ENCODE measurements around the gene AGBL1.
"Not testable (repeated sequence)": the region's sequence is repeated elsewhere in the genome, so short reads cannot be mapped to it uniquely, and the experiment has no call there.

AGBL1 gene

DNA sequence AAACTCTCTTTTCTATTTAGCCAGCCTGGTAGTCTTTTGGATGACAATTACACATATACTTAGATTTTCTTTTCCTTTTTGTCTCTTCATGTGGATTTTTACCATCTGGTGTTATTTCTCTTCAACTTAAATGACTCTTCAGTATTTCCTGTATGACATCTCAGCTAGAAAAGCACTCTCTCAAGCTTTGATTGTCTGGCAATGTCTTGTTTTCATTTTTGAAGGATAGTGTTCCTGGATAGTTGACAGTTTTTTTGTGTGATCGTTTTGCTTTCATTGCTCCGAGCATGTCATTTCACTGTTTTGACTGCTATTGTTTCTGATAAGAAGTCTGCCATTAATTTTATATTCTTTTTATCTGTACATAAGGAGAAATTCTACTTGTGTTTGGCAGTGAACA is 766.4 kb downstream of the AGBL1 start:
- no peak for DNase-seq

- no peak for DNase-seq
Observed at GRCh38 chr15:86849136-86849535, 769.5 kb downstream of the AGBL1 start.

DNA sequence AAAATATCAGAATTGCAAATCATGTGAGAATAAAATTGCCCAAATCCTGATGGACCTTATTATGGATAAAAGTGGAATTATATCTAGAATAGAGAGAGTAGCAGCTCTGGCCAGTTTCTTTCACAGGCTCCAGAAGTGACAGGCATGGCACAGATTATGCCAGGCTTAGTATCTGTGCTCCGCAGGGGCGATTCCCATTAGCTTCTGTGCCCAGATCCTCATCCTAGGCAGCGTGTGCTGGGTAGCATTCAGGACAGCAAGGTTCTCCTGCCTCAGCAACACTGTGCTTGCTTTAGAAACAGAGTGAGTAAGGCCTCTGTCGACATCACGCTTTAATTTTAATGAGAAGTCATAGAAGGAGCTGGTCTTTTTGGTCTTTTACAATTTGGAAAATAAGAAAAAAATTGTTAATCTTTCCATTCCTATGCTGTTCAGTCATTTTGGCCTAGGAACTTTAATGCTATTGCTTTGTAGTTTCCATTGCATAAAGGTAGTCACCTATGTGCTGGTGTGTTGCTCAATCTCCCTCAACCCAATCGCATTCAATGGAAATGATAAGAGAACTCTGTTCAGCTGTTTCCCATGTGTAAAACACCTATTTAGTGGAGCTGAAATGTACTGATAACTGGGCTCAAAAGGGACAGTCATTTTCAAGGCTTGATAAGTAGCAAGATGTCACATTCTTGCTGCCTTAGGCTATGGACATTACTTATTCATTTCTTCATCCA is 770.1 kb downstream of the AGBL1 start:
- no peak for DNase-seq

DNA sequence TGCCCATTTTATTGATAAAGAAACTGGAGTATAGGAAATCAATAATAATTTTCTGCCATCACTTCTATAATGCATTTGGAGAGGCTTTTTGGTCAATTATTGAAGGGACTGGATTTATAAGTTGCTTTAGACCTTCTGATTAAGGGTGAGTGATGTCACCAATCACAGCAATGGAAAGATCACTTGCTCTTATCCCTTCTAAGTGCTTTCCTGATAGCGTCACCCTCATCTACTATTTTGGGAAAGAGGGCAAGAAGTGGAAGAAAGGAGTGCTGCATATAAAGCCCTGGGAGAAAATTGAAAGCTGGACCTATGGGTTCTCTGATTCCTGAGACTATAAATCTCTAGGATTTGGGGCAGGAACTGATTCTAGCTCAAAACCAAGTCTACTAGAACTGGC is 771.3 kb downstream of the AGBL1 start:
- no peak for DNase-seq

- no peak for DNase-seq
Observed at GRCh38 chr15:86852741-86853140, 773.1 kb downstream of the AGBL1 start.

GRCh38 chr15:86854176-86854575 is 774.5 kb downstream of the AGBL1 start:
- no peak for DNase-seq

DNA sequence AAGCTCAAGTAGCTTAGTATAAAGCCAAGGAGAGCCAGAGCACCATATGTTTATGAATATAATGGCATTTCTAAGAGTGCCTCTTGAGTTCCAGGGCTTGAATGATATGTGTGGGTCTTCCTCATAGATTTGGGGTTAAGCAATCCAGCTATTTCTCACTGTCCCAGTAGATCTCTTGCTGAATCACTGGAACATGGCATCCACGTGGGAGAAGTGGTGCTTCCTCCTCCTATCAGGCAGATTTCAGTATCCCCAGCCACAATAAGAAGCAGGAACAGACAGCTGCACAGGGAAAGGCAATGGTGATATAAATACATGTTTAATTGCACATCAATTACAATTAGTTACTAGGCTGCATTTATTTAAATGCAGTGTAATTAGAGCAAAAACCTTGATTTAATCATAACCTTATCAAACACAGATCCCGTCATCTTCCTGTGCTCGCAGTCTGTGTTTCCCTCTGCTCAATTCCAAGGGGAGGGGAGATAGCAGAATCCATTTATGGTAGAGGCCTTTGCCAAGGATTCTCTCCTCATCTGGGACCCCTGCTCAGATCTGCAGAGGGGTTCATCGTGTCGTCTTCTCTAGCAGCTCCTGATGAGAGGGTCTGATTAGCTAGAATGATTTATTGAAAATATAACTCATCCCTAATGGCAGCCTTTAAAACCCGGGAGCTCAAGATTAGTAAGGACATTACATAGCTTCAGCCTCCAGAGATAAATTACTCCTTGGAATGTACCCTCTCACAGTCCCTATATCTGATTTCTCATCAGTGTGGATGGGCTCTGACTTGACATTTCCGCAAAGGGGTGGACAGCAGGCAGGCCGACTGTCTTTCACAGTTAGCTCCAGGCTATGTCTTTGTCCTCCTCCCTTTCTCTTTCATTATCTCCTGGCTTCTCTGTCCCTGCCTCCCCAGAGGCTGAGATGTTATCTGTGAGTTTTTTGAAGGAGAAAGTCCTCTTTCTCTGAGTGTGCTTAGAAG is 775.9 kb downstream of the AGBL1 start:
- no peak for DNase-seq

DNA sequence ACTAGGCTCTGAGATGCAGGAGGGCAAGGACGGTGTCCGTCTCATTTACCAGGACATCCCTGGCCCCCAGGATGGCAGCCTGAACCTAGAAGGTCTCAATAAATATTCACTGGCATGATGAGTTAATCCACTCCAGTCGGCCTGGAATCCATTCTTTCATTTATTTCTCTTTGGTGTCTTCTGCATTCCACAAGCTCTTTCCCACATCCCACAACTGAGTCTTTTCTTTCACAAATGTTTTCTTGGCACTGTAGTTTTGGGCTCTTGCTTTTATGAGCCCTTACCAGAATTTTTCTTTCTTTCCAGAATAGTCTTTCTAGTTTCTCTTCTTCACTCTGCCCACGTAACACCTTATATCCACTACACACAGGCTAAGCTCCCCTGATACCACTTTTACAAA is 778.0 kb downstream of the AGBL1 start:
- DNase-seq = no peak

GRCh38 chr15:86863226-86863915 is 783.7 kb downstream of the AGBL1 start:
- no peak for DNase-seq

DNA sequence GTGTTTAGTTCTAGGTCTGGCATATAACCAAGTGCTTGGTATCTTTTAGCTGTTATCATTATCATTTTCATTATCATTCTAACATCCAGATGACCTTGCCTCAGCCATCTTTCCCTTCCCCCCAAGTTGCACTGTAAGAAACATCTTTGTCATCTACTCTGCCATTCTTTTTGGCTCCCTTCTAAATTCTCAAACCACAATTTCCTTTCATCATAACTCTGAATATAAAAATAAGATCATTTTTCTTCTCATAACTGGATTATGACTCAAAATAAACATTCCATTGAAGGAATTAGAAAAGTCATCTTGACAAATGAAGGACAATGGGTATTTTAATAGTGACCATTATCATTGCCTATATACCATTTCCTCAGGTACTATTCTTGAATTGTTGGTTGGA is 786.2 kb downstream of the AGBL1 start:
- DNase-seq = no peak

DNA sequence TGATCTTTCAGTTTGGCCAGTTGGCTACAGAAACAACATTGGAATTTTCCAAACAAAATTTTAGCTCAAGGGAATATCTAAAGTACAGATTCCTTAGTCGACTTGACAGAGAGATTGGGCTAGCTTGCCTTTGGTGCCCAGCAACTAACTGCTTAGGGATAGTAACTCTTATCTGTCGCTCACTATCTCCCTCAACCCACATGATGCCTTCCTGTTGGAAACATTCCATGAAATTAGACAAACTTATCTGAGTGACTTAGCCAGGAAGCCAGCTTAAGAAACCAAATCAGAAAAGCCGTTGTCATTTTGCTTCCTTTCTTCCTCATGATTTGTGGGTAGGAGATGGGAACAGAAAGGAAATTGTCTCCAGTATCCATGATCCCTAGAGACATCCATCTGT is 791.2 kb downstream of the AGBL1 start:
- DNase-seq = no peak

DNA sequence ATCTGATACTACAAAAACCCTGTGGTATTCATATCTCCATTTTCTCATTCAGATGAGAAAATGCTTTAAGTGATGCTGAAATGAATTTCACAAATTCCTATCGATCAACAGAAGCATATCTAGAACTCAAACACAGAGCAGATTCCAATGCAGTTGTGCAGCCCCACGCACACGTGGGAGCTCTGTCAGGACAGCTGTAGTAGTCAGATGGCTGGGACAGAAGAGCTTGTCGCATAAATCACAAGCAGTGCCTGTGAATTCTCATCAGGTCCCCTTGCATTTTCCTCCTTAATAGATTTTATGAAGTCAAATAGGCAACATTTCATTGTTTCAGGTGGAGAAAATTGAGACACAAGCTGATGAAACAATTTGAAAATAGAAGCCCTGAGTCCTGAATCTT is 792.3 kb downstream of the AGBL1 start:
- no peak for DNase-seq

GRCh38 chr15:86872782-86873181 is 793.1 kb downstream of the AGBL1 start:
- no peak for DNase-seq

- no peak for DNase-seq
Observed at GRCh38 chr15:86875067-86875466, 795.4 kb downstream of the AGBL1 start.

- DNase-seq = no peak
Observed at GRCh38 chr15:86876387-86876944, 796.8 kb downstream of the AGBL1 start.

GRCh38 chr15:86877171-86877631 is 797.5 kb downstream of the AGBL1 start:
- DNase-seq = no peak

GRCh38 chr15:86878844-86879243 is 799.2 kb downstream of the AGBL1 start:
- not testable (repeated sequence) for DNase-seq

GRCh38 chr15:86879250-86880229 is 799.9 kb downstream of the AGBL1 start:
- no peak for DNase-seq

DNA sequence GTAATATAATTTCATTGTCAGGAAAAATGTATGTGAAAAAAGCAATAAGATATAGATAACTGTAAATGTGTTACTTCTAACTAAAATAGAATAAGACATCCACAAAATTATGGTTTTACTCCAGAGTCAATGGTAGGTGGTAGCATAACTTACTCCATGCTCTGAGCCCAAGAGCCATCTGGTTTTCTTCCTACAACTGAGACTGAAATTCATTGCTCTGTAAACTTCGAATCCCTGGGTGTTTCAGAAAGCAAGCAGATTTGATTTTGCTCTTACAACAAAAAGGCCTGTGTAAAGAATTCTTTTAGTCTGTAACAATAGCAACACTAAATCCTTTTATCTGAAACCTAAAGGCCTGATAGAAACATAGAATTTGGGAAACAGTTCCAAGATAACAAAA is 805.9 kb downstream of the AGBL1 start:
- DNase-seq = no peak

DNA sequence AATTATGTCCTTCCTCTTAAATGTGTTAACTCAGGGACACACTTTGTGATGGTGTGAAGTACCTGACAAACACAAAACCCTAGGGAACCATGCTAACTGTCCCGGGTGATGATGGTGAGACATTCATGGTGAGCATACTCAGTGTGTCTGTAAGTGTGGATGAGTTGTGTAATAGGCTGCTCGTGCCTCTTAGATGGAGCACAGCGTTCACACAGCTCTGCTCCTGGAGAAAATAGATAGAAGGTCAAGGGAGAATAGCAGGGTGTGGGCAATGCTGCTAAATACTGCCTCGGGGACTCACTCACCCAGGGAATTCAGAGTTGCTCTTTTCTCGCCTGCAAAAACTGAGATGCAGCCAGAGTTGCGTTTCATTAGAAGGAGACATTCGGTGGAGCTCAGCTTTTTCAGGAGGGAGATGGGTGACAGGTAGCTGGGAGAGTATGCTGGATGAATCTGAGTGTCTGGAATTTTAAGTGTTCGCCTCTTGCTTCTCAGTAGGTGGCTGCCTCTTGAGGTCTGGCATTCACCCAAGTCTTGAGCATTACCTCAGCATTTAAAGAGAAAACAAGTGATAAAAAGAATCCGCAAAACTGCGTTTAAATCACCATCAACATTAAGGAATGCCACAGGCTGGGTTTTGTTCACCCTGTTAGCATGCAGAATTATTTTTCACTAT is 813.2 kb downstream of the AGBL1 start:
- DNase-seq = no peak

DNA sequence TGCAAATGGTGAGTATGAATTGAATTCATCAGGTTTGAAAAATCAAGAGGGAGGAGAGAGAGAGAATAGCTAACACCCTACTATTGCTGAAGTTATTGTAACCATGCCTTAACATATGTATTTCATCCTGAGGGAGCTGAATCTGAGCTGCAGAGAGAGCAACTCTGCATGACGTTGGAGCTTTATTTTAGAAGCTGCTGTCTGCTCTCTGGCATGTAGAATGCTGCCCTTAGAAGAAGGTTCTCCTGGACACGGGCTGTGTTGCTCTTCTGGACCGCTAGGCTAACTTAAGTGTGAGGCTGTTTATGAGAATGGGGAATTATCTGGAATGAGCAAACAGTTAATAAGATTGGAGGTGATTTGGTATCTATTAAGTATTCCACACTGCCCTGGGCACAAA is 814.6 kb downstream of the AGBL1 start:
- DNase-seq = no peak

Measured in activated CD4-positive, alpha-beta T cell treated with anti-CD3 and anti-CD28 coated beads for 1 hour (primary cell).